ENCODE results near the gene KCNMA1. TPM values are rescaled to one million over a fixed set of nuclear protein-coding genes. Genes with fewer than 3 reads are reported as not detected.

The KCNMA1 gene
- total RNA-seq, 1 experiment from 2014 or later, result 0.45 TPM

DNA sequence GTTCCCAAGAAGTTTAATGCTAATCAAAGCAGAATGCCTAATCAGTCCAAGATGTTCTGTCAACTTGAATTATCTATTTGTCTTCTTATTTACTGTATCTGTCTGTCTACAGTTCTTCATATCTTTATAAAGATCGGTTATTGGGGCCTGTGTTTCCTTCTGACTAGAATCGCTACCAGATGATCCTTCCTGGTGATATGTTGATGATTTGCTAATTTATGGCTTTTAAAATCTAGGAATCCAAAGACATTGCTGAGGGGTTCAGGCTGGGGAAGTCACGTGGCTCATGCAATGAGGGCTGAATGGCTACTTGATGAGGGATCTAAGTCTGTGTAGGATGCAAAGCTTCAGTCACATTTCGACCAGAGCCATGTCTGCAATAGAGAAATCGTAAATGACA lies 536.3 kb downstream of the KCNMA1 start:
- intact Hi-C loops (cut with micrococcal nuclease; ENCODE audit: unreplicated experiment), result no loop called here
- H3K4me3 Mint-ChIP-seq (ENCODE audit: low read depth, unreplicated experiment), result no peak overlapping the region
- CTCF ChIA-PET, result interaction anchor here (1.7 kb wide), 1 partner anchor 11 kb away, joined by 3 read pairs; no protein-coding TSS in a partner anchor
- no peak for DNase-seq
- H3K9me3 Mint-ChIP-seq (ENCODE audit: low read depth, unreplicated experiment), result no peaks in the 10 kb centered on the region
- no peaks in the 10 kb centered on the region for H3K4me1 Mint-ChIP-seq (ENCODE audit: low read depth, unreplicated experiment)
- H3K27me3 Mint-ChIP-seq (ENCODE audit: unreplicated experiment), result peaks cover 86% of the 10 kb centered on the region
- no peaks in the 10 kb centered on the region for H3K36me3 Mint-ChIP-seq (ENCODE audit: insufficient read depth, unreplicated experiment)
- BruUV-seq (replicated peaks), result no TSS peak
- no peak overlapping the region for H3K27ac Mint-ChIP-seq (ENCODE audit: unreplicated experiment)
- TF ChIP-seq, protein P1, sequence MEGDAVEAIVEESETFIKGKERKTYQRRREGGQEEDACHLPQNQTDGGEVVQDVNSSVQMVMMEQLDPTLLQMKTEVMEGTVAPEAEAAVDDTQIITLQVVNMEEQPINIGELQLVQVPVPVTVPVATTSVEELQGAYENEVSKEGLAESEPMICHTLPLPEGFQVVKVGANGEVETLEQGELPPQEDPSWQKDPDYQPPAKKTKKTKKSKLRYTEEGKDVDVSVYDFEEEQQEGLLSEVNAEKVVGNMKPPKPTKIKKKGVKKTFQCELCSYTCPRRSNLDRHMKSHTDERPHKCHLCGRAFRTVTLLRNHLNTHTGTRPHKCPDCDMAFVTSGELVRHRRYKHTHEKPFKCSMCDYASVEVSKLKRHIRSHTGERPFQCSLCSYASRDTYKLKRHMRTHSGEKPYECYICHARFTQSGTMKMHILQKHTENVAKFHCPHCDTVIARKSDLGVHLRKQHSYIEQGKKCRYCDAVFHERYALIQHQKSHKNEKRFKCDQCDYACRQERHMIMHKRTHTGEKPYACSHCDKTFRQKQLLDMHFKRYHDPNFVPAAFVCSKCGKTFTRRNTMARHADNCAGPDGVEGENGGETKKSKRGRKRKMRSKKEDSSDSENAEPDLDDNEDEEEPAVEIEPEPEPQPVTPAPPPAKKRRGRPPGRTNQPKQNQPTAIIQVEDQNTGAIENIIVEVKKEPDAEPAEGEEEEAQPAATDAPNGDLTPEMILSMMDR (IDR thresholded peaks at IDR 0.05; ENCODE audit: unreplicated experiment), result no peak

- DNase-seq, result no peak
- no peaks in the 10 kb centered on the region for H3K4me1 Mint-ChIP-seq (ENCODE audit: low read depth, unreplicated experiment)
- BruUV-seq (replicated peaks), result no TSS peak
- no peak overlapping the region for H3K4me3 Mint-ChIP-seq (ENCODE audit: low read depth, unreplicated experiment)
- CTCF ChIA-PET, result interaction anchor here (0.6 kb wide), 1 partner anchor 59 kb away, joined by 3 read pairs; no protein-coding TSS in a partner anchor
- no peaks in the 10 kb centered on the region for H3K36me3 Mint-ChIP-seq (ENCODE audit: insufficient read depth, unreplicated experiment)
- intact Hi-C loops (cut with micrococcal nuclease; ENCODE audit: unreplicated experiment), result no loop called here
- TF ChIP-seq, protein P1 (IDR thresholded peaks at IDR 0.05; ENCODE audit: unreplicated experiment), result no peak
- no peaks in the 10 kb centered on the region for H3K9me3 Mint-ChIP-seq (ENCODE audit: low read depth, unreplicated experiment)
- no peak overlapping the region for H3K27ac Mint-ChIP-seq (ENCODE audit: unreplicated experiment)
- H3K27me3 Mint-ChIP-seq (ENCODE audit: unreplicated experiment), result peaks cover 100% of the 10 kb centered on the region
Measured at GRCh38 chr10:77099136-77099535, 538.5 kb downstream of the KCNMA1 start.

DNA sequence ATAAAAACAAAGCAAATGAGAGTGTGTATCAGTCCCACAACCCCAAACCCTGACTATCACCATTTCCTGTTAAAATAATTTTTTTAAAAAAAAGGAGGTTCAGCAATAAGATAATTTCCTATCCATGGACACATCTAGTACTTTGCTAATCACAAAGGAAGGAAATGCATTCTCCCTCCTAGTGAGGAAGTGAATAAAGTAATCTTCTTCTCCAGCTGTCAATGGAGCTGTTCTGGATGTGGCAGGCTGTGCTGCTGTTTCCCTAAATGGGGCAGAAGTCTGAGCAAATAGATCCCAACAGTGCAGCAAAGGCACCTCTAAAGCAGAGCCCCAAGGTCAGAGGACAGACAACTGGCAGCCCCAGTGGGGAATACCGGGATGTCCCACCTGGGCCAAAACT lies 540.0 kb downstream of the KCNMA1 start:
- intact Hi-C loops (cut with micrococcal nuclease; ENCODE audit: unreplicated experiment), result no loop called here
- Mint-ChIP-seq H3K27me3 (ENCODE audit: unreplicated experiment) (peaks cover 100% of the 10 kb centered on the region), H3K27ac (ENCODE audit: unreplicated experiment) (no peak overlapping the region), H3K4me3 (ENCODE audit: low read depth, unreplicated experiment) (no peak overlapping the region), H3K9me3 (ENCODE audit: low read depth, unreplicated experiment) (no peaks in the 10 kb centered on the region), H3K36me3 (ENCODE audit: insufficient read depth, unreplicated experiment) (no peaks in the 10 kb centered on the region), H3K4me1 (ENCODE audit: low read depth, unreplicated experiment) (no peaks in the 10 kb centered on the region)
- TF ChIP-seq, protein P1 (IDR thresholded peaks at IDR 0.05; ENCODE audit: unreplicated experiment), result no peak
- DNase-seq, result no peak
- CTCF ChIA-PET, result no interaction called here
- BruUV-seq (replicated peaks), result no TSS peak

DNA sequence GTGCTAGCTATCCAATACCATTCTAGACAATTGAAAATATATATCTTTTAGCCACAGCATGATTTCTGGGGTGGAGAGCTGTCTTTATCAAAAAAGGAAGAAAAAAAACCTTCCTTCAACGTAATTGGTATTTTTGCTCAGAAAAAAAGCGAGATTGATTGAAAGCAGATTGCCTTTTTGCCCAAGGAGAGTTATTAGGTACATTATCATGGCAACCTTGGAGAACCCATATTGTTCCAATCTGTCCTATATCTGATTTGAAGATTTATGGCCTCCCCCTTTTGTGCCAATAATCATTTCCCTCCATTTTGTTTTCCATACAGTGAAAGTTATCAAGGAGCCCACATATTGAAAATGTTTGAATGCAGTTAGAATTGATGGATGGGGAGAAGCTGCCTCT lies 544.5 kb downstream of the KCNMA1 start:
- no TSS peak for BruUV-seq (replicated peaks)
- H3K27ac Mint-ChIP-seq (ENCODE audit: unreplicated experiment), result no peak overlapping the region
- TF ChIP-seq, protein P1 (IDR thresholded peaks at IDR 0.05; ENCODE audit: unreplicated experiment), result no peak

More for the DNA sequence above, 544.5 kb downstream of the KCNMA1 start:
- CTCF ChIA-PET, result no interaction called here
- no peak for DNase-seq
- intact Hi-C loops (cut with micrococcal nuclease; ENCODE audit: unreplicated experiment), result no loop called here
- no peaks in the 10 kb centered on the region for H3K9me3 Mint-ChIP-seq (ENCODE audit: low read depth, unreplicated experiment)
- H3K36me3 Mint-ChIP-seq (ENCODE audit: insufficient read depth, unreplicated experiment), result no peaks in the 10 kb centered on the region
- no peaks in the 10 kb centered on the region for H3K4me1 Mint-ChIP-seq (ENCODE audit: low read depth, unreplicated experiment)
- peaks cover 94% of the 10 kb centered on the region for H3K27me3 Mint-ChIP-seq (ENCODE audit: unreplicated experiment)
- no peak overlapping the region for H3K4me3 Mint-ChIP-seq (ENCODE audit: low read depth, unreplicated experiment)
